Mesenchymal stem cell (in vitro differentiated cells and primary cell): Measurements from ENCODE around the gene CRYL1.

Source experiments
- DNase-seq: peaks from one replicate; pipeline ENCODE4 v3.0.0-alpha.2; 2013
- H2AFZ ChIP-seq: one replicate; pipeline ENCODE4 v1.6.1; 2013; ENCODE audit warnings: low read depth, mild to moderate bottlenecking, control low read depth, inconsistent platforms, low read length, moderate library complexity
- H2AK5ac ChIP-seq: 2 replicates; pipeline ENCODE4 v1.6.1; 2013; ENCODE audit warnings: low read length, moderate library complexity, mild to moderate bottlenecking, inconsistent platforms; ENCODE audit not compliant: severe bottlenecking
- H2BK120ac ChIP-seq: one replicate; pipeline ENCODE4 v1.6.1; 2013; ENCODE audit warnings: low read depth, mild to moderate bottlenecking, inconsistent platforms, low read length, moderate library complexity
- H2BK12ac ChIP-seq, 2 experiments: one replicate each; pipeline ENCODE4 v1.6.1; 2013; ENCODE audit warnings: inconsistent platforms in 2 of 2, low read length in 2 of 2, mild to moderate bottlenecking in 2 of 2, moderate library complexity in 2 of 2, control low read depth in 1 of 2
- H2BK15ac ChIP-seq: one replicate; pipeline ENCODE4 v1.6.1; 2013; ENCODE audit warnings: mild to moderate bottlenecking, low read depth, inconsistent platforms; ENCODE audit not compliant: poor library complexity, severe bottlenecking
- H2BK5ac ChIP-seq: 2 replicates; pipeline ENCODE4 v1.6.1; 2013; ENCODE audit warnings: low read depth, mild to moderate bottlenecking, low read length, control low read depth, inconsistent platforms; ENCODE audit not compliant: poor library complexity, severe bottlenecking
- H3K14ac ChIP-seq, 2 experiments: one replicate each; pipeline ENCODE4 v1.6.1; 2013; ENCODE audit warnings: inconsistent platforms in 2 of 2, low read length in 2 of 2, control low read depth in 1 of 2, mild to moderate bottlenecking in 1 of 2, moderate library complexity in 1 of 2
- H3K18ac ChIP-seq, 2 experiments: one replicate each; pipeline ENCODE4 v1.6.1; 2013; ENCODE audit warnings: inconsistent platforms in 2 of 2, low read length in 2 of 2, control low read depth in 1 of 2, low read depth in 1 of 2, mild to moderate bottlenecking in 1 of 2
- H3K23ac ChIP-seq, 2 experiments: one replicate each; pipeline ENCODE4 v1.6.1; 2013; ENCODE audit warnings: inconsistent platforms in 2 of 2, low read length in 2 of 2, mild to moderate bottlenecking in 2 of 2, moderate library complexity in 2 of 2, control low read depth in 1 of 2
- H3K27ac ChIP-seq: 2 replicates; pipeline ENCODE4 v1.5.1; 2013; ENCODE audit warnings: mild to moderate bottlenecking, moderate library complexity, low read length, control low read depth, inconsistent platforms; ENCODE audit not compliant: poor library complexity, severe bottlenecking
- H3K27me3 ChIP-seq, 2 experiments: 2 replicates each; pipeline versions ENCODE4 v1.6.1 to v1.7.0; 2013; ENCODE audit warnings: low read length in 2 of 2, mild to moderate bottlenecking in 2 of 2, moderate library complexity in 2 of 2, control low read depth in 1 of 2, inconsistent platforms in 1 of 2; ENCODE audit not compliant: control insufficient read depth in 1 of 2, insufficient read depth in 1 of 2
- H3K36me3 ChIP-seq, 2 experiments: 2 replicates each; pipeline versions ENCODE4 v1.6.1 to v1.7.0; 2013; ENCODE audit warnings: low read length in 2 of 2, control low read depth in 1 of 2, inconsistent platforms in 1 of 2, low read depth in 1 of 2, mild to moderate bottlenecking in 1 of 2; ENCODE audit not compliant: insufficient read depth in 2 of 2, control insufficient read depth in 1 of 2
- H3K4ac ChIP-seq, 2 experiments: one replicate each; pipeline ENCODE4 v1.6.1; 2013; ENCODE audit warnings: inconsistent platforms in 2 of 2, low read length in 2 of 2, mild to moderate bottlenecking in 2 of 2, moderate library complexity in 2 of 2, control low read depth in 1 of 2, low read depth in 1 of 2
- H3K4me1 ChIP-seq: 2 replicates; pipeline ENCODE4 v1.6.1; 2013; ENCODE audit warnings: low read depth, low read length, control low read depth; ENCODE audit not compliant: control insufficient read depth, insufficient read depth
- H3K4me2 ChIP-seq: 2 replicates; pipeline ENCODE4 v1.6.1; 2013; ENCODE audit warnings: low read length, mild to moderate bottlenecking, inconsistent platforms; ENCODE audit not compliant: poor library complexity, severe bottlenecking
- H3K4me3 ChIP-seq, 2 experiments: 2 replicates each; pipeline versions ENCODE4 v1.5.1 to v1.7.0; 2013; ENCODE audit warnings: low read length in 2 of 2, mild to moderate bottlenecking in 2 of 2, control low read depth in 1 of 2, low read depth in 1 of 2; ENCODE audit not compliant: insufficient read depth in 1 of 2
- H3K79me1 ChIP-seq: replicated peaks from 2 replicates; pipeline ENCODE4 v1.6.1; 2013; ENCODE audit warnings: mild to moderate bottlenecking, control low read depth, low read length, inconsistent platforms; ENCODE audit not compliant: poor library complexity, severe bottlenecking
- H3K9ac ChIP-seq: 2 replicates; pipeline ENCODE4 v1.7.0; 2013; ENCODE audit warnings: mild to moderate bottlenecking, low read length, moderate library complexity
- H3K9me3 ChIP-seq: 2 replicates; pipeline ENCODE4 v1.7.0; 2013; ENCODE audit warnings: mild to moderate bottlenecking, low read length; ENCODE audit not compliant: control insufficient read depth
- H4K8ac ChIP-seq: one replicate; pipeline ENCODE4 v1.6.1; 2013; ENCODE audit warnings: inconsistent platforms, mild to moderate bottlenecking, low read length, moderate library complexity
- H4K91ac ChIP-seq: one replicate; pipeline ENCODE4 v1.6.1; 2013; ENCODE audit warnings: mild to moderate bottlenecking, low read length, inconsistent platforms
- WGBS: methylation state at CpG from one replicate; pipeline ENCODE4 v1.1.7; 2013; ENCODE audit warnings: mixed read lengths; 5-methylcytosine and 5-hydroxymethylcytosine counted together

CRYL1 gene

GRCh38 chr13:20528452-20528851 is 2.8 kb upstream of the CRYL1 start:
- Histone ChIP-seq H2BK120ac (peak overlapping the region; percentile 34), H3K36me3 (no peaks in the 10 kb centered on the region), H2BK15ac (no peak overlapping the region), H4K91ac (no peak overlapping the region), H2AFZ (no peak overlapping the region), H2BK5ac (no peak overlapping the region), H2AK5ac (no peak overlapping the region), H4K8ac (no peak overlapping the region), H3K9ac (no peak overlapping the region), H3K23ac (no peak overlapping the region), H3K27ac (no peak overlapping the region), H2BK12ac (no peak overlapping the region), H3K4ac (no peak overlapping the region), H3K79me1 (peaks cover 10% of the 10 kb centered on the region), H3K27me3 (no peaks in the 10 kb centered on the region), H3K18ac (no peak overlapping the region), H3K9me3 (no peaks in the 10 kb centered on the region), H3K4me2 (no peak overlapping the region), H3K4me1 (peaks cover 15% of the 10 kb centered on the region), H3K4me3 (no peak overlapping the region), H3K14ac (no peak overlapping the region)
- no peak for DNase-seq
- 100% methylated on average over 2 of the region's 2 CpGs for WGBS

- Histone ChIP-seq H3K23ac (no peak overlapping the region), H3K4me1 (peaks cover 18% of the 10 kb centered on the region), H2BK120ac (no peak overlapping the region), H2AFZ (no peak overlapping the region), H3K4me3 (peak overlapping the region in 1 of 2 experiments; percentile 94), H4K91ac (no peak overlapping the region), H3K18ac (no peak overlapping the region), H2BK5ac (no peak overlapping the region), H3K79me1 (peaks cover 14% of the 10 kb centered on the region), H3K4ac (no peak overlapping the region), H3K4me2 (no peak overlapping the region), H3K9ac (peak overlapping the region; percentile 86), H3K36me3 (no peaks in the 10 kb centered on the region), H4K8ac (no peak overlapping the region), H2AK5ac (no peak overlapping the region), H3K27me3 (no peaks in the 10 kb centered on the region), H2BK12ac (no peak overlapping the region), H2BK15ac (no peak overlapping the region), H3K9me3 (no peaks in the 10 kb centered on the region), H3K27ac (no peak overlapping the region), H3K14ac (no peak overlapping the region)
- no peak for DNase-seq
- WGBS = 74% methylated on average over 6 of the region's 6 CpGs
These were observed 1.0 kb upstream of the CRYL1 start for GRCh38 chr13:20526664-20527063.

- Histone ChIP-seq H3K79me1 (peaks cover 19% of the 10 kb centered on the region), H3K4me1 (peaks cover 24% of the 10 kb centered on the region), H3K36me3 (no peaks in the 10 kb centered on the region), H4K91ac (peak overlapping the region; percentile 75), H3K27ac (no peak overlapping the region), H2BK120ac (peak overlapping the region; percentile 34), H3K23ac (peak overlapping the region in 1 of 2 experiments; percentile 63), H4K8ac (peak overlapping the region; percentile 52), H2BK5ac (no peak overlapping the region), H3K27me3 (no peaks in the 10 kb centered on the region), H3K9me3 (no peaks in the 10 kb centered on the region), H2BK12ac (no peak overlapping the region), H2AK5ac (no peak overlapping the region), H3K4ac (no peak overlapping the region), H3K14ac (peak overlapping the region in 1 of 2 experiments; percentile 87), H2AFZ (peak overlapping the region; percentile 73), H2BK15ac (peak overlapping the region; percentile 69), H3K4me3 (peak overlapping the region; percentile 93 to 94), H3K9ac (peak overlapping the region; percentile 86), H3K18ac (peak overlapping the region; percentile 74 to 79), H3K4me2 (peak overlapping the region; percentile 99)
- WGBS = 2% methylated on average over 37 of the region's 37 CpGs
- peak; percentile 20 for DNase-seq
These were observed 485 bp downstream of the CRYL1 start for GRCh38 chr13:20525144-20525600.

GRCh38 chr13:20521364-20522115 is 4.1 kb downstream of the CRYL1 start:
- Histone ChIP-seq H3K36me3 (no peaks in the 10 kb centered on the region), H2BK5ac (no peak overlapping the region), H3K4me2 (no peak overlapping the region), H3K23ac (no peak overlapping the region), H3K27ac (peak overlapping the region; percentile 29), H2BK12ac (no peak overlapping the region), H4K8ac (no peak overlapping the region), H2BK15ac (no peak overlapping the region), H3K4me1 (peaks cover 26% of the 10 kb centered on the region), H3K18ac (no peak overlapping the region), H3K79me1 (peaks cover 34% of the 10 kb centered on the region), H3K14ac (no peak overlapping the region), H2AK5ac (peak overlapping the region; percentile 83), H2BK120ac (no peak overlapping the region), H3K9me3 (no peaks in the 10 kb centered on the region), H3K27me3 (no peaks in the 10 kb centered on the region), H2AFZ (no peak overlapping the region), H3K4me3 (no peak overlapping the region), H3K4ac (no peak overlapping the region), H3K9ac (no peak overlapping the region), H4K91ac (no peak overlapping the region)
- no peak for DNase-seq
- WGBS = 97% methylated on average over 4 of the region's 5 CpGs
